K562 (cell line): ENCODE results near the gene RORB.

Source experiments
- FOXK2 ChIP-seq, 2 experiments: fragments of 450-650 bp; IDR thresholded peaks in 1 of 2; conservative IDR thresholded peaks in 1 of 2; 2 replicates each; pipeline ENCODE4 v1.6.1; 2016; ENCODE audit warnings: low read depth in 2 of 2, mild to moderate bottlenecking in 1 of 2
- HDAC2 ChIP-seq: fragments of 450-650 bp; IDR thresholded peaks from 2 replicates; pipeline ENCODE4 v1.6.1; 2016; ENCODE audit warnings: mild to moderate bottlenecking
- NR1H2 ChIP-seq: sonication (generic); formaldehyde crosslinking; IDR thresholded peaks from 2 replicates; pipeline ENCODE4 v1.4.0; 2020; ENCODE audit warnings: mild to moderate bottlenecking, missing genetic modification reagents
- NR4A1 ChIP-seq, 2 experiments: fragments of 250-450 bp in 1 of 2; fragments of 450-650 bp in 1 of 2; sonication (Bioruptor Pico) in 1 of 2; IDR thresholded peaks; 2 replicates each; pipeline versions ENCODE4 v1.4.0 to v1.6.1; 2016 to 2020; ENCODE audit warnings: mild to moderate bottlenecking in 2 of 2, missing compliant biosample characterization in 1 of 2, missing genetic modification characterization in 1 of 2, moderate library complexity in 1 of 2
- POLR2A ChIP-seq: fragments of 450-650 bp; conservative IDR thresholded peaks from 2 replicates; pipeline ENCODE4 v1.6.1; 2016
- POLR2AphosphoS5 ChIP-seq: IDR thresholded peaks from 2 replicates; pipeline ENCODE4 v1.6.1; 2011; ENCODE audit warnings: mild to moderate bottlenecking, low read depth, low read length, moderate library complexity; ENCODE audit not compliant: control insufficient read depth, insufficient read depth
- TAF9B ChIP-seq: fragments of 450-650 bp; IDR thresholded peaks from 2 replicates; pipeline ENCODE4 v1.6.1; 2018; ENCODE audit warnings: mild to moderate bottlenecking; ENCODE audit not compliant: partially characterized antibody
- TEAD4 ChIP-seq, 2 experiments: sonication (generic) in 1 of 2; formaldehyde crosslinking in 1 of 2; IDR thresholded peaks; 2 replicates each; pipeline versions ENCODE4 v1.6.1 to v1.8.0; 2012 to 2022; ENCODE audit warnings: borderline replicate concordance in 1 of 2, inconsistent platforms in 1 of 2, low read length in 1 of 2, mild to moderate bottlenecking in 1 of 2, missing genetic modification reagents in 1 of 2
- ZNF23 ChIP-seq: fragments of 250-450 bp; sonication (Bioruptor Pico); IDR thresholded peaks from 2 replicates; pipeline ENCODE4 v1.4.0; 2020; ENCODE audit warnings: mild to moderate bottlenecking
- ZNF384 ChIP-seq: IDR thresholded peaks from 2 replicates; pipeline ENCODE4 v1.6.1; 2012; ENCODE audit warnings: low read depth, low read length, improper control_type of control experiment
- TF ChIP-seq, protein P1 (sequence below): fragments of 450-650 bp; IDR thresholded peaks from 2 replicates; pipeline ENCODE4 v1.6.1; 2016
- TF ChIP-seq, protein P2 (sequence below): sonication (generic); formaldehyde crosslinking; IDR thresholded peaks from 2 replicates; pipeline ENCODE4 v1.9.0; 2022; ENCODE audit warnings: mild to moderate bottlenecking, missing genetic modification reagents
- TF ChIP-seq, protein P3 (sequence below): IDR thresholded peaks from 2 replicates; pipeline ENCODE4 v1.6.1; 2011; ENCODE audit warnings: borderline replicate concordance, low read depth, mild to moderate bottlenecking, moderate library complexity, low read length; ENCODE audit not compliant: insufficient read depth, poor library complexity, severe bottlenecking
- TF ChIP-seq, protein P4 (sequence below): sonication (generic); formaldehyde crosslinking; IDR thresholded peaks from 2 replicates; pipeline ENCODE4 v1.8.1; 2023; ENCODE audit warnings: mild to moderate bottlenecking, missing genetic modification reagents

DNA sequence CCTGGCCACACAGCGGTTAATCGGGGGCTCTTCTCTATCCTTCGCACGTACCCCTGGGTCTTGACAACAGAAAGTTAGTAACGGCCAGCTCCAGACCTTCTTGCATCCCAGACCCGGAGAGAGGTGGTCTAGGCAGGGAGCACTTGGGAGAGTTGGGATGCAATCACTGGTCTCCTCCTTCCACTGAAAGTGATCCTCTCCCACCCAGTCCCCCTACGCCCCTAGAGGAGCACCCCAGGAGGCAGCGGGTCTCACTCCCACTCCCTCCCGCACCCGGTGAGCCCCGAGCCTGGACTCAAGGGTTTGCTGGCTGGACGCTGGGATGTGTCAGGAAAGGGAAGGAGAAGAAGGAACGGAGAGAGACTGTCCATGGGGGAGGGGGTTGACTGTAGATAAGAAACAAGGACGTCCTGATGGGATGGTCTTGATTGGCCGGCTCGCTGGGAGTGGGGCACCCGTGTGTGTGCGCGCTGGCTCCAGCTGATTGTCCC lies 2.0 kb downstream of the RORB start:
- TF ChIP-seq, protein P1, sequence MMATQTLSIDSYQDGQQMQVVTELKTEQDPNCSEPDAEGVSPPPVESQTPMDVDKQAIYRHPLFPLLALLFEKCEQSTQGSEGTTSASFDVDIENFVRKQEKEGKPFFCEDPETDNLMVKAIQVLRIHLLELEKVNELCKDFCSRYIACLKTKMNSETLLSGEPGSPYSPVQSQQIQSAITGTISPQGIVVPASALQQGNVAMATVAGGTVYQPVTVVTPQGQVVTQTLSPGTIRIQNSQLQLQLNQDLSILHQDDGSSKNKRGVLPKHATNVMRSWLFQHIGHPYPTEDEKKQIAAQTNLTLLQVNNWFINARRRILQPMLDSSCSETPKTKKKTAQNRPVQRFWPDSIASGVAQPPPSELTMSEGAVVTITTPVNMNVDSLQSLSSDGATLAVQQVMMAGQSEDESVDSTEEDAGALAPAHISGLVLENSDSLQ = no peak
- TF ChIP-seq FOXK2 (conservative IDR thresholded peaks at IDR 0.05 in 1 of 2, IDR thresholded peaks at IDR 0.05 in 1 of 2; ENCODE audit: low read depth in 2 of 2) (no peak), POLR2AphosphoS5 (no peak), TEAD4 (IDR thresholded peaks at IDR 0.05; ENCODE audit: low read length) (no peak), TEAD4 (CRISPR knock-in tag; IDR thresholded peaks at IDR 0.05; ENCODE audit: borderline replicate concordance) (no peak), NR4A1 (CRISPR knock-in tag; IDR thresholded peaks at IDR 0.05) (no peak), NR4A1 (tag; IDR thresholded peaks at IDR 0.05) (no peak), NR1H2 (CRISPR knock-in tag) (no peak), ZNF23 (CRISPR knock-in tag) (no peak), ZNF384 (no peak), POLR2A (no peak), HDAC2 (no peak), TAF9B (no peak)
- TF ChIP-seq, protein P2, sequence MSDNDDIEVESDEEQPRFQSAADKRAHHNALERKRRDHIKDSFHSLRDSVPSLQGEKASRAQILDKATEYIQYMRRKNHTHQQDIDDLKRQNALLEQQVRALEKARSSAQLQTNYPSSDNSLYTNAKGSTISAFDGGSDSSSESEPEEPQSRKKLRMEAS (CRISPR knock-in tag) = no peak
- TF ChIP-seq, protein P3, sequence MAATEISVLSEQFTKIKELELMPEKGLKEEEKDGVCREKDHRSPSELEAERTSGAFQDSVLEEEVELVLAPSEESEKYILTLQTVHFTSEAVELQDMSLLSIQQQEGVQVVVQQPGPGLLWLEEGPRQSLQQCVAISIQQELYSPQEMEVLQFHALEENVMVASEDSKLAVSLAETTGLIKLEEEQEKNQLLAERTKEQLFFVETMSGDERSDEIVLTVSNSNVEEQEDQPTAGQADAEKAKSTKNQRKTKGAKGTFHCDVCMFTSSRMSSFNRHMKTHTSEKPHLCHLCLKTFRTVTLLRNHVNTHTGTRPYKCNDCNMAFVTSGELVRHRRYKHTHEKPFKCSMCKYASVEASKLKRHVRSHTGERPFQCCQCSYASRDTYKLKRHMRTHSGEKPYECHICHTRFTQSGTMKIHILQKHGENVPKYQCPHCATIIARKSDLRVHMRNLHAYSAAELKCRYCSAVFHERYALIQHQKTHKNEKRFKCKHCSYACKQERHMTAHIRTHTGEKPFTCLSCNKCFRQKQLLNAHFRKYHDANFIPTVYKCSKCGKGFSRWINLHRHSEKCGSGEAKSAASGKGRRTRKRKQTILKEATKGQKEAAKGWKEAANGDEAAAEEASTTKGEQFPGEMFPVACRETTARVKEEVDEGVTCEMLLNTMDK = no peak
- TF ChIP-seq, protein P4, sequence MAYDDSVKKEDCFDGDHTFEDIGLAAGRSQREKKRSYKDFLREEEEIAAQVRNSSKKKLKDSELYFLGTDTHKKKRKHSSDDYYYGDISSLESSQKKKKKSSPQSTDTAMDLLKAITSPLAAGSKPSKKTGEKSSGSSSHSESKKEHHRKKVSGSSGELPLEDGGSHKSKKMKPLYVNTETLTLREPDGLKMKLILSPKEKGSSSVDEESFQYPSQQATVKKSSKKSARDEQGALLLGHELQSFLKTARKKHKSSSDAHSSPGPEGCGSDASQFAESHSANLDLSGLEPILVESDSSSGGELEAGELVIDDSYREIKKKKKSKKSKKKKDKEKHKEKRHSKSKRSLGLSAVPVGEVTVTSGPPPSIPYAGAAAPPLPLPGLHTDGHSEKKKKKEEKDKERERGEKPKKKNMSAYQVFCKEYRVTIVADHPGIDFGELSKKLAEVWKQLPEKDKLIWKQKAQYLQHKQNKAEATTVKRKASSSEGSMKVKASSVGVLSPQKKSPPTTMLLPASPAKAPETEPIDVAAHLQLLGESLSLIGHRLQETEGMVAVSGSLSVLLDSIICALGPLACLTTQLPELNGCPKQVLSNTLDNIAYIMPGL = no peak
